Activated CD8-positive, alpha-beta memory T cell treated with anti-CD3 and anti-CD28 coated beads, Interleukin-2, amount 10 ng/mL, durations not matched to agents 7 days and 5 days (primary cell): Measurements from ENCODE around the gene TTC4. TPM values are rescaled to one million over a fixed set of nuclear protein-coding genes. Genes with fewer than 3 reads are reported as not detected.

ENCODE experiments used
- ATAC-seq: fragments of 150-1000 bp; cut with Tn5 transposase; one replicate; pipeline ENCODE4 v1.10.0; 2021; ENCODE audit warnings: moderate library complexity
- CTCF ChIA-PET: fragments of 350-600 bp; sonication (Branson Sonifier 250); formaldehyde crosslinking; loops from one replicate; lab custom pipeline; 2021; ENCODE audit warnings: antibody characterized with exemption; lab: Charles Lee
- DNase-seq: peaks from one replicate; pipeline ENCODE4 v3.0.0-alpha.2; 2020
- H3K27ac Mint-ChIP-seq: one replicate; pipeline ENCODE4 v1.8.0; 2021; ENCODE audit warnings: mild to moderate bottlenecking, mixed read lengths
- H3K27me3 Mint-ChIP-seq: one replicate; pipeline ENCODE4 v1.8.0; 2021; ENCODE audit warnings: mixed read lengths
- H3K36me3 Mint-ChIP-seq: one replicate; pipeline ENCODE4 v1.8.0; 2021; ENCODE audit warnings: mild to moderate bottlenecking, mixed read lengths
- H3K4me1 Mint-ChIP-seq: one replicate; pipeline ENCODE4 v1.8.0; 2021; ENCODE audit warnings: mixed read lengths
- H3K4me3 Mint-ChIP-seq: one replicate; pipeline ENCODE4 v1.8.0; 2021; ENCODE audit warnings: mild to moderate bottlenecking, moderate library complexity, mixed read lengths
- H3K9me3 Mint-ChIP-seq: one replicate; pipeline ENCODE4 v1.8.0; 2022; ENCODE audit warnings: low read depth, mixed read lengths
- total RNA-seq, 2 experiments: library from RNA; stranded (reverse); gene quantifications; one replicate each; pipeline ENCODE4 v1.2.3, GENCODE V29; 2021

TTC4 gene
- total RNA-seq, 2 experiments from 2014 or later = 19.6 to 26.3 TPM

- peaks cover 13% of the 10 kb centered on the region for H3K36me3 Mint-ChIP-seq
Observed at GRCh38 chr1:54782588-54782987, 66.9 kb downstream of the TTC4 start.

GRCh38 chr1:54784066-54784465, 68.4 kb downstream of the TTC4 start:
- no peaks in the 10 kb centered on the region for H3K27me3 Mint-ChIP-seq
- no peak for DNase-seq
- H3K27ac Mint-ChIP-seq = no peak overlapping the region
- H3K4me3 Mint-ChIP-seq = no peak overlapping the region
- ATAC-seq = no peak
- no peaks in the 10 kb centered on the region for H3K9me3 Mint-ChIP-seq
- H3K36me3 Mint-ChIP-seq = peaks cover 13% of the 10 kb centered on the region
- CTCF ChIA-PET = no interaction called here
- peaks cover 2% of the 10 kb centered on the region for H3K4me1 Mint-ChIP-seq

More at GRCh38 chr1:54782588-54782987, 66.9 kb downstream of the TTC4 start:
- no peak for ATAC-seq
- no peaks in the 10 kb centered on the region for H3K27me3 Mint-ChIP-seq
- no peak overlapping the region for H3K27ac Mint-ChIP-seq
- no peak overlapping the region for H3K4me3 Mint-ChIP-seq
- CTCF ChIA-PET = no interaction called here
- no peak for DNase-seq
- no peaks in the 10 kb centered on the region for H3K4me1 Mint-ChIP-seq
- H3K9me3 Mint-ChIP-seq = no peaks in the 10 kb centered on the region

- ATAC-seq (no peak), DNase-seq (no peak)
- peaks cover 4% of the 10 kb centered on the region for H3K4me1 Mint-ChIP-seq
- H3K27ac Mint-ChIP-seq = no peak overlapping the region
- no peak overlapping the region for H3K4me3 Mint-ChIP-seq
- H3K9me3 Mint-ChIP-seq = no peaks in the 10 kb centered on the region
- CTCF ChIA-PET = no interaction called here
- H3K27me3 Mint-ChIP-seq = no peaks in the 10 kb centered on the region
- peaks cover 13% of the 10 kb centered on the region for H3K36me3 Mint-ChIP-seq
Observed at GRCh38 chr1:54786778-54787177, 71.1 kb downstream of the TTC4 start.

- H3K36me3 Mint-ChIP-seq = peaks cover 20% of the 10 kb centered on the region
- H3K4me3 Mint-ChIP-seq = no peak overlapping the region
- H3K4me1 Mint-ChIP-seq = peaks cover 4% of the 10 kb centered on the region
- ATAC-seq (no peak), DNase-seq (no peak)
- no peaks in the 10 kb centered on the region for H3K9me3 Mint-ChIP-seq
- H3K27me3 Mint-ChIP-seq = no peaks in the 10 kb centered on the region
- H3K27ac Mint-ChIP-seq = no peak overlapping the region
- CTCF ChIA-PET = no interaction called here
Observed at GRCh38 chr1:54787604-54788003, 71.9 kb downstream of the TTC4 start.

- no peak overlapping the region for H3K27ac Mint-ChIP-seq
- peaks cover 18% of the 10 kb centered on the region for H3K36me3 Mint-ChIP-seq
Observed at GRCh38 chr1:54788459-54788858, 72.8 kb downstream of the TTC4 start.

GRCh38 chr1:54791880-54792522, 76.3 kb downstream of the TTC4 start:
- peaks cover 28% of the 10 kb centered on the region for H3K4me1 Mint-ChIP-seq
- H3K27me3 Mint-ChIP-seq = no peaks in the 10 kb centered on the region
- CTCF ChIA-PET = interaction anchor here (0.8 to 3.9 kb wide), 8 partner anchors 9 to 292 kb away, joined by 3 to 24 read pairs (median 4); partner anchors contain the start of gene TTC22
- no peak overlapping the region for H3K27ac Mint-ChIP-seq
- no peak overlapping the region for H3K4me3 Mint-ChIP-seq
- H3K9me3 Mint-ChIP-seq = no peaks in the 10 kb centered on the region
- ATAC-seq (no peak), DNase-seq (peak; percentile 60)
- H3K36me3 Mint-ChIP-seq = peaks cover 18% of the 10 kb centered on the region

More at GRCh38 chr1:54788459-54788858, 72.8 kb downstream of the TTC4 start:
- peaks cover 4% of the 10 kb centered on the region for H3K4me1 Mint-ChIP-seq
- ATAC-seq (no peak), DNase-seq (no peak)
- H3K4me3 Mint-ChIP-seq = no peak overlapping the region
- CTCF ChIA-PET = interaction anchor here (1.0 kb wide), 1 partner anchor 12 kb away, joined by 8 read pairs; the partner anchor contains the start of gene TTC22
- no peaks in the 10 kb centered on the region for H3K27me3 Mint-ChIP-seq
- no peaks in the 10 kb centered on the region for H3K9me3 Mint-ChIP-seq

Other genes starting within 250 kb of the TTC4 start
- gene ACOT11, start 167.6 kb upstream of the TTC4 start, total RNA-seq = under 1 TPM; 0.58 to 0.96 TPM
- not detected for gene FAM151A, start 92.3 kb upstream of the TTC4 start, total RNA-seq
- gene MROH7, start 74.1 kb upstream of the TTC4 start, total RNA-seq = not detected
- gene PARS2, start 48.7 kb downstream of the TTC4 start, total RNA-seq = 1 to 10 TPM; 5.0 to 6.4 TPM
- gene TTC22, start 85.5 kb downstream of the TTC4 start, total RNA-seq = 10 to 100 TPM in 1 of 2 experiments, 1 to 10 TPM in 1; 9.1 to 17.9 TPM
- 100 to 1,000 TPM; 121 to 187 TPM for gene DHCR24, start 171.3 kb downstream of the TTC4 start, total RNA-seq